Suppressor macrophage (primary cell): ENCODE data around the gene CYSTM1.
"Not testable (repeated sequence)": the region's sequence is repeated elsewhere in the genome, so short reads cannot be mapped to it uniquely, and the experiment has no call there.

Experiments
- DNase-seq, 4 experiments: peaks; one replicate each; pipeline ENCODE4 v3.0.0-alpha.2; 2020 to 2022

CYSTM1 gene

DNA sequence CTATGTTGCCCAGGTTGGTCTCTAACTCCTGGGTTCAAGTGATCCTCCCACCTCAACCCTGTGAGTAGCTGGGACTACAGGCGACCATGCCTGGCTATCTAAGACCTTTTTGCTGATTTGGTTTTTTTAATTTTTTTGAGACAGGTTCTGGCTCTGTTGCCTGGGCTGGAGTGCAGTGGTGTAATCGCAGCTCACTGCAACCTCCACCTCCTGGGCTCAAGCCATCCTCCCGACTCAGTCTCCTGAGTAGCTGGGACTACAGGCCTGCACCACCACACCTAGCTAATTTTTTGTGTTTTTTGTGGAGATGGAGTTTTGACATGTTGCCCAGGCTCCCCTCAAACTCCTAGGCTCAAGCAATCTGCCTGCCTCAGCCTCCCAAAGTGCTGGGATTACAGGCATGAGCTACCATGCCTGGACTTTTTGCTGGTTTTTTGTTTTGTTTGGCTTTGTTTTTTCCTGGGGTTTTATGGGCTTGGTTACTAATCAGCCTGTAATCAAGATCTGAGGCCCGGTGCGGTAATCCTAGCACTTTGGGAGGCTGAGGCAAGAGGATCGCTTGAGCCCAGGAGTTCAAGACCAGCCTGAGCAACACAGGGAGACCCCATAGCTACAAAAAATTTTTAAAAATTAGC is 3.6 kb downstream of the CYSTM1 start:
- no peak for DNase-seq

DNA sequence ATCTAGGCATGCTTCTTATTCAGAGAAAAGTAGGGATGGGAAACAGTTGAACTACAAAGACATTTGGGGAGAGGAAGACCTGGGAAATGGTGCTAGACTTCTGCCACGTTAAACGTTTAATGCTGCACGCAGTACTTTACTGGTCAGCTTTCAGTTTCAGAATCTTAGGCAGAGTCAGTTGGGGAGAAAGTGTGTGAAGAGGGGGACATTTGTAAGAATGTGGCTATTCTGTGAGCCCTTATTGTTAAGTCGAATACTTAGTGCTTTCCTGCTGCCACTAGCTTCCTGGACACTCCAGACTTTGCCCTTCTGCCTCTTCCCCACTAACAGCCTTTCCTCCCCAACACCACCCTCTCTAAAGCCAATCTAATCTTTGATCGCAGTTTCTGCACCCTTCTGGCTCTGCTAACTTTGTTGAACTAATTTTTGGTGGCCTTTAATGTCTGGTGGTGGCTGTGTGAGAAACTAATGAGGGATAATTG is 6.1 kb downstream of the CYSTM1 start:
- DNase-seq = no peak

DNA sequence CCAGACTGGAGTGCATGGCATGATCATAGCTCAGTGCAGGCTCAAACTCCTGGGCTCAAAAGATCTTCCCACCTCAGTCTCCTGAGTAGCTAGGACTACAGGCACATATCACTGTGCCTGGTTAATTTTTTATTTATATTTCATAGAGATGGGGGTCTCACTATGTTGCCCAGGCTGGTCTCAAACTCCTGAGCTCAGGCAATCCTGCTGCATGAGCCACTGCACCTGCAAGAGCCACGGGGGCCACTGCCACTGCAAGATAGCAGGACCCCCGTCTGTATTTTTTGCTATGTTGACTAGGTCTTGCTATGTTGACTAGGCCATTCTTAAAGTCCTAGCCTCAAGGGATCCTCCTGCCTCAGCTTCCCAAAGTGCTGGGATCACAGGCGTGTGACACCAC is 6.5 kb downstream of the CYSTM1 start:
- no peak for DNase-seq

DNA sequence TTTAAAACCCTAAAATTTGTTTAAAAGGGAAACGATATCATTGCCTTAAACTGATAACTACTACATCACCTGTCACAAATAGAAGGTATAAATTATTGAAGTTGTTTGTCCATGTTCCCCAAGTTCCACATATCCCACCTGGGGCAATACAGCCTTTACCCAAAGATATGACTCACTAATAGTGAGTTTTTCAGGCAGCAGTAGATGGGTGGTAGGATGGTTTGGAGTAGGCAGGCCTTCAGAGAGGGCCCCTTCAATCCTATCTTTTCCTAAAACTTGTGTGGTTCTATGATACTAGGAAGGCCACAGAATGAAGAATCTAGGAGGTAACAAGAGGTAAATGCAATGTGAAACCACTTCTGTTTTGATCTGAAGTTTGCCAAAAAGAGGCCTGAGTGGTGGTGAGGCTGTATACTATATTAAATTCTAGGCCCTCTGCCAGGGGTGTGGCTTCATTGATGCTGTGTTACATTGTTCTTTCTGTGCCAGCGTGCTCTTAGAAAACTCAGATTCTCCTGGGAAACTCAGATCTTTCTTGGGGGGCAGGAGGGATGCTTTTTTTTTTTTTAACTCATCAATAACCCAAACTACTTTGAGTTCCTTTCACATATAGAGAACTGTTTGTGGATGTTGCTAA is 7.2 kb downstream of the CYSTM1 start:
- no peak for DNase-seq

- DNase-seq = peak; percentile 75 to 87 (median 86)
These were observed 7.9 kb downstream of the CYSTM1 start for GRCh38 chr5:140182803-140183367.

- DNase-seq = no peak
These were observed 10.4 kb downstream of the CYSTM1 start for GRCh38 chr5:140185409-140185808.

DNA sequence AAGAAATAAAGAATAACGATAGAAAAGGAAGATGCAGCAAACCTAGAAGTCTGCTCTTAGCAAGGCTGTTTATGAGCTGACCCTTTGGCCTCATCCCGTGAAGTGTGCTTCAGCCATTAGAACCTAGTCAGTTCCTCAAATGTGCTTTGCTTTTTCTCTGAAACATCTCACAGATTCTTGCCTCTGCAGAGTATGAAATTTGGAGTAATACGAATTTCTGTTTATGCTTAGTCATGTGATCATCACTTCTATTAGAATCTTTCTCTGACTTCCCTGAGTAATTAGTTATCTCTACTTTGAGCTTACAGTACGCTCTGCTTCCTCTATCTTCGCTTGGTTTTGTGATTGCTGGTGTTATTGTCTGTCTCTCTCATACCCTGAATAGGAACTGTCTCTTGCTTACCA is 11.3 kb downstream of the CYSTM1 start:
- peak; percentile 27 to 72 (median 54) for DNase-seq

GRCh38 chr5:140189253-140189652 is 14.3 kb downstream of the CYSTM1 start:
- DNase-seq = no peak

GRCh38 chr5:140189977-140190871 is 15.2 kb downstream of the CYSTM1 start:
- peak; percentile 36 to 81 (median 67) for DNase-seq

DNA sequence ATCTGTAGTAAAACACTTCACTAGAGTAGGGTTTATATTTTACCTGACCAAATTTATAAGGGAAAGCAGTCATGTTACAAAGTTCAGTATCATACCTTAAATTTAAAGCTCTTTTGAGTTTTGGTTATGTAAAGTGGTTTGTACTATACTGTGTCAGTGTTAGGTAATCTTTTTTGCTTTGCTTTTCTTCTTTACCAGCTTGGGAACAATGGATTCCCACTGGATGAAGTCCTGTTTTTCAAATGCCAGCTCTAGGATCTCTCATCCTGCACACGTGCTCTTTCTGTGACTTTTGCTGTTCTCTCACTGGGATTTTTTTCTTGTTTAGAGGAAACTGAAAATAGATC is 15.9 kb downstream of the CYSTM1 start:
- DNase-seq = peak in 1 of 4 experiments; percentile 11

DNA sequence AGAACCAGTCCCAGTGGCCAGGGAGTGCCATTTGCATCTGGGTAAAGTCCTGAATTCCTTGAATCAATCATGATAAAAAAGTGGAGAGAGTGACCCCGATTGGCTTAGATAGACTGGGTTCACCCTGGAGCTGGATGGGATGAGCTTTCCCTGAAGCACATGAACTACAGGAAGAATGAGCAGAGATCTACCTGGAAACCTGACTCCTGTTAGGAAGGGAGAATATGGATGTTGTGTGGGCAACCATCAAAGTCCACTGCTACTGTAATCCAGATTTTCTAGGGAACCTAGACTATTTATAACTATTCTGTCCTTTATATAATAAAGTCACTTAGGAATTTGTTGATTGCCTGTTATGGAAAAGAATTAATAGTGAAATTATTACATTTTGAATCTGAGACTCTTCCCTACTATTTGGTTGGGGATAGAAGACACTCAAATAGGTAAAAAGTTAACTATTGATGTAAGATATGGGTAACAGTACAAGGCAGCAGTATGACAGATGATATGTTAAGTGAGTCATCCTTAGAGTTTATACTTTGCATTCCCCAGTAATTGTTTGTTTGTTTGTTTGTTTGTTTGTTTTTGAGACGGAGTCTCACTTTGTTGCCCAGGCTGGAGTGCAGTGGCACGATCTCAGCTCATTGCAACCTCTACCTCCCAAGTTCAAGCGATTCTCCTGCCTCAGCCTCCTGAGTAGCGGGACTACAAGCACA is 17.9 kb downstream of the CYSTM1 start:
- DNase-seq = no peak

DNA sequence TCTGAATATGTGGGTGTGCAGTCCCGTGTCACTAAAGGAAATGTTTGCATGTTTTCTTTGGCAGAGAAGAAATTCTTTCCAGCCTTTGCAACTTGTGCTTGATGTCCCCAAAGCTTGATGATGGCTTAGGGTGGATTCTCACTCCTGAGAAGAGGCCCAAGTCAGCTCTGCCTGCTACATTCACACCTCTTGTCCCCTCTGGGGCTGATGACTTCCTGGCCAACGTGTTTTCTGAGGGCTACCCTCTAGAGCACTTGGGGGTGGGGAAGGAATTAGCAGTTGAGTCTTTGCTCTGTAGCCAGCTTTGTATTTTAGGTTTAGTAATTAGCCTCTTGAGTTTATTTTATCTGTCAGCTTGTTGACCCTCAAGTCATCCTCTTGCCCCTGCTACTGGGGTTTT is 19.7 kb downstream of the CYSTM1 start:
- DNase-seq = no peak

DNA sequence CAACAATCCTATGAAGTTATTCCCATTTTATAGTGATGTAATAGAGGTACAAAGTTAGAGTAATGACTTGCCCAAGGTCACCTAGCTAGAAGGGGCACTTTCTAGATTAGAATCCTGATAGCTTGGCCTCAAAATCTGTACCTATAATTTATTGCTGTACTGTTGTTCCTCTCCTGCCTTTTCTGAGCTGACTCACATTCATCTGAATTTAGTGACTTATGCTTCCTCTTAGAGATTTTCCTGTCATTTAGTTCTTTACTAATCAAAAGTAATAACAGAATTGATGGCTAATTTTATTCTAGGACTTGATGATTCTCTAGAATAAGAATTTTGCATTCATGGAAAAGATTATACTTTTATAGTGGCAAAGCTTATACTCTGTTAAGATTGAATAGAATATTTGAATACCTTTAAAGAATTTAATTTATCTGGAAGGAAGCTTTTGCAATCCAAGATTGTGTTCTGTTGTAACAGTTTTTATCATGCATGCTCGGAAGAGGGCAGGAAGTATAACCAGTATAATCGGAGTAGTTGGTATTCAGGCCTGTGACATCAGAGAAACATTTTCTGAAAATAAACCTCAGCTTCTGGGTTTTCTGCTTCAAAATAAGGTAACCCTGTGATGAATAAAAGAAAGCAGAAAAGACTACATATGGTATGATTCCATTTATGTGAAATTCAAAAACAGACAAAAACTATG is 21.3 kb downstream of the CYSTM1 start:
- DNase-seq = peak in 2 of 4 experiments; percentile 61

- DNase-seq = no peak
These were observed 22.0 kb downstream of the CYSTM1 start for GRCh38 chr5:140197023-140197422.

DNA sequence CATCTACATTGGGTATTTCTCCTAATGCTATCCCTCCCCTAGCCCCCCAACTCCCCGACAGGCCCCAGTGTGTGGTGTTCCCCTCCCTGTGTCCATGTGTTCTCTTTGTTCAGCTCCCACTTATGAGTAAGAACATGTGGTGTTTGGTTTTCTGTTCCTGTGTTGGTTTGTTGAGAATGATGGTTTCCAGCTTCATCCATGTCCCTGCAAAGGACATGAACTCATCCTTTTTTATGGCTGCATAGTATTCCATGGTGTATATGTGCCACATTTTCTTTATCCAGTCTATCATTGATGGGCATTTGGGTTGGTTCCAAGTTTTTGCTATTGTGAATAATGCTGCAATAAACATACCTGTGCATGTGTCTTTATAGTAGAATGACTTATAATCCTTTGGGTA is 23.9 kb downstream of the CYSTM1 start:
- DNase-seq = not testable (repeated sequence)

DNA sequence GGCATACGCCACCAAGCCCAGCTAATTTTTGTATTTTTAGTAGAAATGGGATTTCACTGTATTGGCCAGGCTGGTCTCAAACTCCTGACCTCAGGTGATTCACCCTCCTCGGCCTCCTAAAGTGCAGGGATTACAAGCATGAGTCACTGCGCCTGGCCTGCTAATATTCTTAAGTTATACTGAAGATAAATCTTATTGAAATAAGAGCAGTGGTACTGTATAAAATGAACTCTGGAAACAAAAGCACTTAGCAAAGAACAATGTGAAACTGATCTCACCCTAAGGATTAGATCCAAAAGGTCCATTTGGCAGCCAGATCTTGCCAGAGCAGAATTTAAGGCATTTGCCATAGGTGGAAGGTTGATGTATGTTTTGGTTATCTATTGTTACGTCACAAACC is 27.1 kb downstream of the CYSTM1 start:
- no peak for DNase-seq

- DNase-seq = no peak
These were observed 27.6 kb downstream of the CYSTM1 start for GRCh38 chr5:140202610-140203009.

GRCh38 chr5:140205216-140205615 is 30.2 kb downstream of the CYSTM1 start:
- DNase-seq = peak; percentile 24 to 68 (median 48)

- DNase-seq = no peak
These were observed 31.0 kb downstream of the CYSTM1 start for GRCh38 chr5:140205952-140206351.

DNA sequence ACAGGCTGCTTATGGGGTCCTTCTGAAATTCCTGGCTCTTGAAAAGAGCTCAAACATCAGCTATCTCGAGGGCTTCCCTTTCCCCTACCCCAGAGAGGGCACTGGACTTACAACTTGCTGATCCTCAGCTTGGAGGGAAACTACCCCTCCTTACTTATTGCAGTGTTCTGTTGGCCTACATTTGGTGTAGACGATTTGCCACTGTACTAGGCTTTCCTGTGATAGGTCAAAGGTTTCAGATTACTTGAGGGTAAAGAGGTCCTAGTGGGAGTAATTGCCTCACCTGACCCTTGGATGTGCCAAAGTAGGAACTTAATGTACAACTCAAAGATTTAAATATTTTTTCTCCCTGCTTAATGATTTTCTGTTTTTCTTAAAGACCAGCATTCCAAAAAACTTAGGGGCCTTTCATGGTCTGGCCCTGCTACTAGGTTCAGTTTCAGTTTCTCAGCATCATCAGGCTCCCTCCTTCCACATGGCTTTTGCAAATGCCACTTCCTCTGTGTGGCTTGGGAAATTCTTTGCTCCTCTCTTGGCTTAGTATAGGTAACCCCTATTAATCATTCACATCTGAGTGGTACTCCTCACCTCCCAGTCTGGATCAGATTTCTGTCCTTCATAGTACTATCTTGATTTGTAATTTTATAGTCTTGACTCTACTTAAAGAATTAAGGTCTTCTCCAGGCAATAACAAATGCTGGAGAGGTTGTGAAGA is 32.4 kb downstream of the CYSTM1 start:
- peak; percentile 21 to 51 (median 44) for DNase-seq

- no peak for DNase-seq
These were observed 33.1 kb downstream of the CYSTM1 start for GRCh38 chr5:140208065-140208464.
